Kidney (tissue), 14 donors: ENCODE measurements around the gene NUDT8. TPM values are rescaled to one million over a fixed set of nuclear protein-coding genes. Genes with fewer than 3 reads are reported as not detected.

Experiments used
- DNase-seq, 5 donors: peaks; one replicate each; pipeline ENCODE4 v3.0.0-alpha.2; 2013 to 2020
- FAIRE-seq: peaks from 2 replicates; lab custom pipeline; 2012; peaks lifted over from hg19 to GRCh38; lab: Jason Lieb, UNC
- H3K27ac ChIP-seq, 2 donors: one replicate each; pipeline ENCODE4 v1.7.0; 2013; ENCODE audit warnings: low read depth in 2 of 2, low read length in 2 of 2, inconsistent platforms in 1 of 2
- H3K27me3 ChIP-seq: one replicate; pipeline ENCODE4 v1.7.1; 2013; ENCODE audit warnings: low read length, inconsistent platforms; ENCODE audit not compliant: control insufficient read depth, insufficient read depth
- H3K36me3 ChIP-seq, 3 donors: one replicate each; pipeline versions ENCODE4 v1.7.0 to v1.7.1; 2013; ENCODE audit warnings: low read length in 3 of 3, control low read depth in 1 of 3, inconsistent platforms in 1 of 3; ENCODE audit not compliant: insufficient read depth in 3 of 3, control insufficient read depth in 2 of 3
- H3K4me1 ChIP-seq, 3 donors: one replicate each; pipeline versions ENCODE4 v1.7.0 to v1.7.1; 2013; ENCODE audit warnings: low read length in 3 of 3, inconsistent platforms in 1 of 3, low read depth in 1 of 3; ENCODE audit not compliant: control insufficient read depth in 2 of 3, insufficient read depth in 2 of 3
- H3K4me3 ChIP-seq, 3 donors: one replicate each; pipeline versions ENCODE4 v1.7.0 to v1.8.1; 2013; ENCODE audit warnings: low read length in 3 of 3, control low read depth in 1 of 3, inconsistent platforms in 1 of 3
- H3K9ac ChIP-seq, 3 donors: one replicate each; pipeline versions ENCODE4 v1.7.0 to v1.7.1; 2013; ENCODE audit warnings: low read length in 3 of 3, control low read depth in 1 of 3, inconsistent platforms in 1 of 3
- H3K9me3 ChIP-seq, 3 donors: one replicate each; pipeline versions ENCODE4 v1.7.0 to v1.7.1; 2013; ENCODE audit warnings: low read length in 3 of 3, control low read depth in 1 of 3, inconsistent platforms in 1 of 3; ENCODE audit not compliant: control insufficient read depth in 2 of 3, insufficient read depth in 1 of 3
- CTCF ChIP-seq: IDR thresholded peaks from 3 replicates; pipeline ENCODE4 v1.5.1; 2012; ENCODE audit warnings: mild to moderate bottlenecking, moderate library complexity, borderline replicate concordance; ENCODE audit not compliant: insufficient read depth; ENCODE audit errors: extremely low read depth
- intact Hi-C: fragments of 100-400 bp; cut with DNase I; formaldehyde crosslinking; loops from one replicate; pipeline ENCODE4 v1.11.1; 2022
- polyA plus RNA-seq: library from polyadenylated mRNA; stranded (reverse); fragments of 350-450 nt; fragmentation: Illumina TruSeq; extraction: RNeasy Lipid Tissue Mini Kit (QIAGEN cat#74804); gene quantifications from one replicate; pipeline ENCODE4 v1.2.3, GENCODE V29; 2014; ENCODE audit warnings: low read depth, low replicate concordance; ENCODE audit not compliant: insufficient read depth
- total RNA-seq: library from RNA; stranded (reverse); fragmentation: NEBNext Ultra II Directional; extraction: Animal tissue kit (Norgen Biotek cat#: 25700); gene quantifications from one replicate; pipeline ENCODE4 v1.2.1, GENCODE V29; 2021
- donor health status: control.
- donor health status: control.
- donor health status: control.
- donor health status: control.
- donor health status: control.
- donor health status: DM: yes; HTN: yes; CAD: no.
- donor health status: Normal renal cell carcinoma (clear cell type).

The NUDT8 gene
- total and polyA plus RNA-seq, 2 donors from 2014 or later, result 11.9 to 57.0 TPM

- peaks cover 0 to 18% (median 16%) of the 10 kb centered on the region in 3 donors for H3K36me3 ChIP-seq
- peaks cover 0 to 20% (median 0%) of the 10 kb centered on the region in 3 donors for H3K4me1 ChIP-seq
- FAIRE-seq, result no peak
Measured at GRCh38 chr11:67609316-67609715, 20.4 kb downstream of the NUDT8 start.

GRCh38 chr11:67608486-67608885 is 21.3 kb downstream of the NUDT8 start:
- no peak for TF ChIP-seq CTCF
- peaks cover 0 to 12% (median 0%) of the 10 kb centered on the region in 3 donors for H3K4me1 ChIP-seq
- H3K4me3 ChIP-seq, result no peak overlapping the region
- no peak overlapping the region for H3K27ac ChIP-seq
- no peak overlapping the region for H3K9ac ChIP-seq
- intact Hi-C loops, result no loop called here
- H3K9me3 ChIP-seq, result no peaks in the 10 kb centered on the region
- H3K36me3 ChIP-seq, result peaks cover 0 to 18% (median 16%) of the 10 kb centered on the region in 3 donors
- DNase-seq (no peak), FAIRE-seq (no peak)
- H3K27me3 ChIP-seq, result no peaks in the 10 kb centered on the region

More at GRCh38 chr11:67609316-67609715, 20.4 kb downstream of the NUDT8 start:
- Histone ChIP-seq H3K9ac (no peak overlapping the region), H3K27me3 (no peaks in the 10 kb centered on the region), H3K4me3 (no peak overlapping the region), H3K9me3 (no peaks in the 10 kb centered on the region), H3K27ac (no peak overlapping the region)
- no peak for DNase-seq
- no peak for TF ChIP-seq CTCF
- intact Hi-C loops, result no loop called here

GRCh38 chr11:67607507-67607906 is 22.2 kb downstream of the NUDT8 start:
- Histone ChIP-seq H3K9me3 (no peaks in the 10 kb centered on the region), H3K9ac (peak overlapping the region; percentile 71 to 96 (median 90)), H3K36me3 (peaks cover 0 to 18% (median 16%) of the 10 kb centered on the region in 3 donors), H3K27ac (peak overlapping the region in 1 of 2 donors; percentile 89), H3K27me3 (no peaks in the 10 kb centered on the region), H3K4me1 (peaks cover 0 to 11% (median 0%) of the 10 kb centered on the region in 3 donors), H3K4me3 (peak overlapping the region; percentile 73 to 95 (median 82))
- no peak for TF ChIP-seq CTCF
- FAIRE-seq, result no peak
- DNase-seq, result no peak
- intact Hi-C loops, result no loop called here
